NB4 (cell line): Measurements from ENCODE around the gene CCR7.

Source experiments
- DNase-seq: peaks from one replicate; pipeline ENCODE4 v3.0.0; 2010; ENCODE audit warnings: low read depth
- H3K4me3 ChIP-seq: one replicate; pipeline ENCODE4 v1.5.1; 2011; ENCODE audit warnings: mild to moderate bottlenecking, low read depth, low read length, moderate library complexity
- CTCF ChIP-seq: IDR thresholded peaks from one replicate; pipeline ENCODE4 v1.5.1; 2012; ENCODE audit warnings: low read depth, low read length
- MAX ChIP-seq: IDR thresholded peaks from 2 replicates; pipeline ENCODE4 v1.6.1; 2011; ENCODE audit warnings: low read depth, low read length
- MYC ChIP-seq: IDR thresholded peaks from 2 replicates; pipeline ENCODE4 v1.6.1; 2011; ENCODE audit warnings: low read depth, low read length
- POLR2A ChIP-seq: IDR thresholded peaks from 2 replicates; pipeline ENCODE4 v1.6.1; 2011; ENCODE audit warnings: mild to moderate bottlenecking; ENCODE audit not compliant: insufficient read length; ENCODE audit errors: extremely low read depth

CCR7 gene

GRCh38 chr17:40556198-40556661 is 9.0 kb downstream of the CCR7 start:
- TF ChIP-seq CTCF (no peak), MYC (no peak), MAX (no peak), POLR2A (no peak)
- no peak for DNase-seq
- no peak overlapping the region for H3K4me3 ChIP-seq

GRCh38 chr17:40555296-40556190 is 9.7 kb downstream of the CCR7 start:
- no peak overlapping the region for H3K4me3 ChIP-seq
- DNase-seq, result no peak
- TF ChIP-seq CTCF (peak; percentile 0), MAX (no peak), POLR2A (no peak), MYC (no peak)

- no peak for DNase-seq
- TF ChIP-seq MYC, result no peak
- peak; percentile 2 for TF ChIP-seq CTCF
- TF ChIP-seq POLR2A, result no peak
- no peak for TF ChIP-seq MAX
- no peak overlapping the region for H3K4me3 ChIP-seq
Observed at GRCh38 chr17:40554646-40555295, 10.5 kb downstream of the CCR7 start.

GRCh38 chr17:40553694-40554534 is 11.4 kb downstream of the CCR7 start:
- TF ChIP-seq MAX (0 out of 2 replicates have a peak, but pooled peaks have one; percentile 16), MYC (peak; percentile 17; the same call in 1 of the 2 replicates), CTCF (no peak), POLR2A (no peak)
- peak overlapping the region; percentile 7 for H3K4me3 ChIP-seq
- peak; percentile 66 for DNase-seq
